Measurements from ENCODE around the gene GFOD2. TPM values are rescaled to one million over a fixed set of nuclear protein-coding genes. Genes with fewer than 3 reads are reported as not detected.

The GFOD2 gene
- total RNA-seq, 2 experiments from 2014 or later: 16.2 to 18.0 TPM

DNA sequence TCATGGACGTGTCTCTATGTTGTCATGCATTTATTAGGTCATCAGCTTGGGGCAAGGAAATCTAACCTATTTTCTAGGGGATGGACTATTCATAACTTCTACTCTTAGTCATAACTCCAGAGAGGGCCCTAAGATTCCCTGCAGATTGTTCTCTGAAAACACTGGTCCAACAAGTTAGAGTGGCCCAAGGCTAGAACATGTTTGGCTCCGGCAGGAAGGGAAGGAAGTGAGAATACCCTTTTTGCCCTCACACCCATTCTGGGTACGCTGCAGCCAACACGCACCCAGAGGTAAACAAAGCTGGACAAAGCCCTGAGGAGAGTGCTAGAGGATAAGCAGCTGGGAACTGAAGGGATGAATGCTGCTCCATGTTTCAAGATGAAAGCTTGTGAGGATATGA is 42.6 kb downstream of the GFOD2 start:
- CTCF ChIA-PET (ENCODE audit: unreplicated experiment): no interaction called here
- H3K36me3 ChIP-seq (ENCODE audit: insufficient read depth, low read length): no peaks in the 10 kb centered on the region
- H3K9me2 ChIP-seq (ENCODE audit: insufficient read depth, low read length): no peaks in the 10 kb centered on the region
- TF ChIP-seq EZH2phosphoT487 (IDR thresholded peaks at IDR 0.05; ENCODE audit: borderline replicate concordance, low read depth, low read length): no peak
- TF ChIP-seq, protein P1, sequence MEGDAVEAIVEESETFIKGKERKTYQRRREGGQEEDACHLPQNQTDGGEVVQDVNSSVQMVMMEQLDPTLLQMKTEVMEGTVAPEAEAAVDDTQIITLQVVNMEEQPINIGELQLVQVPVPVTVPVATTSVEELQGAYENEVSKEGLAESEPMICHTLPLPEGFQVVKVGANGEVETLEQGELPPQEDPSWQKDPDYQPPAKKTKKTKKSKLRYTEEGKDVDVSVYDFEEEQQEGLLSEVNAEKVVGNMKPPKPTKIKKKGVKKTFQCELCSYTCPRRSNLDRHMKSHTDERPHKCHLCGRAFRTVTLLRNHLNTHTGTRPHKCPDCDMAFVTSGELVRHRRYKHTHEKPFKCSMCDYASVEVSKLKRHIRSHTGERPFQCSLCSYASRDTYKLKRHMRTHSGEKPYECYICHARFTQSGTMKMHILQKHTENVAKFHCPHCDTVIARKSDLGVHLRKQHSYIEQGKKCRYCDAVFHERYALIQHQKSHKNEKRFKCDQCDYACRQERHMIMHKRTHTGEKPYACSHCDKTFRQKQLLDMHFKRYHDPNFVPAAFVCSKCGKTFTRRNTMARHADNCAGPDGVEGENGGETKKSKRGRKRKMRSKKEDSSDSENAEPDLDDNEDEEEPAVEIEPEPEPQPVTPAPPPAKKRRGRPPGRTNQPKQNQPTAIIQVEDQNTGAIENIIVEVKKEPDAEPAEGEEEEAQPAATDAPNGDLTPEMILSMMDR (conservative IDR thresholded peaks at IDR 0.05; ENCODE audit: low read length): no peak
- intact Hi-C loops (cut with micrococcal nuclease; ENCODE audit: unreplicated experiment): loop anchor here (10.0 kb wide), 1 partner anchor 368 kb away; no protein-coding TSS in a partner anchor
- BruUV-seq (replicated peaks): no TSS peak
- POLR2A ChIA-PET: interaction anchor here (1.2 kb wide), 1 partner anchor 16 kb away, joined by 3 read pairs; no protein-coding TSS in a partner anchor
- no peak overlapping the region for H3K27ac ChIP-seq (ENCODE audit: low read depth, low read length, poor library complexity, severe bottlenecking)
- H3K4me3 ChIP-seq (ENCODE audit: low read depth, low read length, poor library complexity, severe bottlenecking): no peak overlapping the region
- H4K20me1 ChIP-seq (ENCODE audit: insufficient read depth, low read length): no peaks in the 10 kb centered on the region
- no peaks in the 10 kb centered on the region for H3K79me2 ChIP-seq (ENCODE audit: insufficient read depth, low read depth, low read length)
- no peak overlapping the region for H3K4me2 ChIP-seq (ENCODE audit: low read length)
- H3K4me1 ChIP-seq (ENCODE audit: insufficient read depth, low read length, poor library complexity, severe bottlenecking): no peaks in the 10 kb centered on the region
- H3K9me3 ChIP-seq (ENCODE audit: low read length): no peaks in the 10 kb centered on the region
- H2AFZ ChIP-seq (ENCODE audit: low read length): no peak overlapping the region
- DNase-seq (ENCODE audit: low spot score): no peak

DNA sequence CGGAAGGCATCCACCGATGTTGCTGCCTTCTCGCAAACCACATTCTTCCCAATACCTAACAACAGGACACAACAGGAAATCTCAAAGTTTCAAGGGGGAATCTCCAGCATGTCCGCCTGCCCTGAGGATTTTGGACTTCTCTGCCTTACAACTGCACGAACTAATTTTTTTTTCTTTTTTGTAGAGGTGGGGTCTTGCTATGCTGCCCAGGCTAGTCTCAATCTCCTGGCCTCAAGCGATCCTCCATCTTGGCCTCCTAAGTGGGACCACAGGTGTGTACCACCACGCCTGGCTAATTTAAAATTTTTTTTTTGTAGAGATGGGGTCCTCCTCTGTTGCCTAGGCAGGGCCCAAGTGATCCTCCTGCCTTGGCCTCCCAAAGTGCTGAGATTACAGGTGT is 43.1 kb downstream of the GFOD2 start:
- no peak for DNase-seq (ENCODE audit: low spot score)
- Histone ChIP-seq H4K20me1 (ENCODE audit: insufficient read depth, low read length) (no peaks in the 10 kb centered on the region), H3K4me2 (ENCODE audit: low read length) (no peak overlapping the region), H3K9me2 (ENCODE audit: insufficient read depth, low read length) (no peaks in the 10 kb centered on the region), H2AFZ (ENCODE audit: low read length) (no peak overlapping the region), H3K27ac (ENCODE audit: low read depth, low read length, poor library complexity, severe bottlenecking) (no peak overlapping the region), H3K9me3 (ENCODE audit: low read length) (no peaks in the 10 kb centered on the region), H3K4me3 (ENCODE audit: low read depth, low read length, poor library complexity, severe bottlenecking) (no peak overlapping the region), H3K79me2 (ENCODE audit: insufficient read depth, low read depth, low read length) (no peaks in the 10 kb centered on the region), H3K4me1 (ENCODE audit: insufficient read depth, low read length, poor library complexity, severe bottlenecking) (no peaks in the 10 kb centered on the region), H3K36me3 (ENCODE audit: insufficient read depth, low read length) (no peaks in the 10 kb centered on the region)
- intact Hi-C loops (cut with micrococcal nuclease; ENCODE audit: unreplicated experiment): loop anchor here (10.0 kb wide), 1 partner anchor 369 kb away; no protein-coding TSS in a partner anchor
- TF ChIP-seq EZH2phosphoT487 (IDR thresholded peaks at IDR 0.05; ENCODE audit: borderline replicate concordance, low read depth, low read length): no peak
- TF ChIP-seq, protein P1 (conservative IDR thresholded peaks at IDR 0.05; ENCODE audit: low read length): no peak
- ChIA-PET POLR2A (interaction anchor here (1.2 kb wide), 1 partner anchor 17 kb away, joined by 3 read pairs; no protein-coding TSS in a partner anchor), CTCF (ENCODE audit: unreplicated experiment) (no interaction called here)
- no TSS peak for BruUV-seq (replicated peaks)

DNA sequence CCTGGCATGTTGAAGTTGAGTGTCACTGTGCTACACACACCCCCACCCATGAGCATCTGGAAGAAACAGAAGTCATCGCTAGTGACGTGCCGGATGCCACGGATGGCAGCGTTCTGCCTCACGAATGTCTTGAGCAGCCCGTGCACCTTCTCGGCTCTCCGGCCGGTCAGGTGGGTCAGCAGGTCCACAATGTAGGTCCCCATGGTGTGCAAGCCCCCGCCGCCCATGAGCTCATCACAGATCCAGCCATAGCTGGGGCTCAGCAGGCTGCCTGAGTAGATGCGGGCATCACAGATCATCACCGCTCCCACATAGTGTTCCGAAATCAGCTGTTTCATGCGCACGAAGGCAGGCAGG is 43.6 kb downstream of the GFOD2 start:
- CTCF ChIA-PET (ENCODE audit: unreplicated experiment): no interaction called here
- Histone ChIP-seq H3K9me3 (ENCODE audit: low read length) (no peaks in the 10 kb centered on the region), H3K36me3 (ENCODE audit: insufficient read depth, low read length) (no peaks in the 10 kb centered on the region), H3K9me2 (ENCODE audit: insufficient read depth, low read length) (no peaks in the 10 kb centered on the region), H4K20me1 (ENCODE audit: insufficient read depth, low read length) (no peaks in the 10 kb centered on the region), H3K4me1 (ENCODE audit: insufficient read depth, low read length, poor library complexity, severe bottlenecking) (no peaks in the 10 kb centered on the region), H3K4me3 (ENCODE audit: low read depth, low read length, poor library complexity, severe bottlenecking) (no peak overlapping the region), H2AFZ (ENCODE audit: low read length) (no peak overlapping the region), H3K27ac (ENCODE audit: low read depth, low read length, poor library complexity, severe bottlenecking) (no peak overlapping the region), H3K4me2 (ENCODE audit: low read length) (no peak overlapping the region), H3K79me2 (ENCODE audit: insufficient read depth, low read depth, low read length) (no peaks in the 10 kb centered on the region)
- DNase-seq (ENCODE audit: low spot score): no peak
- no peak for TF ChIP-seq EZH2phosphoT487 (IDR thresholded peaks at IDR 0.05; ENCODE audit: borderline replicate concordance, low read depth, low read length)
- TF ChIP-seq, protein P1 (conservative IDR thresholded peaks at IDR 0.05; ENCODE audit: low read length): no peak
- intact Hi-C loops (cut with micrococcal nuclease; ENCODE audit: unreplicated experiment): loop anchor here (10.0 kb wide), 1 partner anchor 369 kb away; no protein-coding TSS in a partner anchor
- BruUV-seq (replicated peaks): no TSS peak
- POLR2A ChIA-PET: no interaction called here

Data from OCI-LY7 (cell line).